NCI-H345 treated with DMSO at 0.1 percent for 48 hours (cell line): ENCODE measurements around the gene HIPK3.
"Not testable (repeated sequence)": the region's sequence is repeated elsewhere in the genome, so short reads cannot be mapped to it uniquely, and the experiment has no call there.

Source experiments
- DNase-seq: peaks from one replicate; lab custom pipeline; 2025; ENCODE audit not compliant: unreplicated experiment; lab: John Stamatoyannopoulos, UW

The HIPK3 gene

DNA sequence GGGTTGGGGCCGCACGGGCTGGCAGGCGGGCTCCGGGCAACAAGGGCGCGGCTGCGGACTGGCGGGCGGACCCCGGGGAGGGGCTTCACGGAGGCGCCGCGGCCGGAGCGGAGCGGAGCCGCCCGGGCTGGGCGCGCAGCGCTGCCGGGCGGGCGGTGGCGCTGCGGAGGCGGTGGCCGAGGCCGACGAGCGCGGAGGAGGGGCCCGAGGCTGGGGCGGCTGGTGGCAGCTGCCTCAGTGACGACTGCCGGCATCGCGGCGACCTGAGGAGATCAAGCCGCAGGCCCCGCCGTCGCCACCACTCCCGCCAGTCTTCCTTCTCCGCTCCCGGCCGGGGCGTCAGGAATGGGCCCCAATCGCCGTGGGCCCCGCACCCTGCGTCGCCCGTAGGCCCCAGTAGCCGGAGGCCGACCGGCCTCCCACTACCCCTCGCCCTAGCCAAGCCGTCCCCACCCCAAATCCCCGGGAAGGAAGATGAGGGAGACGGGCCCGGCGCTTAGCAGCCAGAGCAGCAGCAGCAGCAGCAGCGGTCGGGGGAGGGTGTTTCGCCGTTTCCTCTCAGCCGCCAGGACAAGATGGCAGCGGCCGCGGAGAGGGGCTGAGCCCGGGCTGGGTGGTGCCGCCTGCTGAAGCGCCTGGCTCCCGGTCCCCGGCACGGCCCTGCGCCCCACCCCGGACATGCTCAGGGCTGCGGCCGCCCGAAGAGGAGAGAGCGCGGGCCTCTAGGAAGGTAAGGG is at the start of gene HIPK3:
Gene HIPK3 (plus strand): TSS at position 222 of the 737 bp plus-strand sequence.
- peak; percentile 53 for DNase-seq

- no peak for DNase-seq
Observed at GRCh38 chr11:33207408-33207985, 49.7 kb upstream of the HIPK3 start.

DNA sequence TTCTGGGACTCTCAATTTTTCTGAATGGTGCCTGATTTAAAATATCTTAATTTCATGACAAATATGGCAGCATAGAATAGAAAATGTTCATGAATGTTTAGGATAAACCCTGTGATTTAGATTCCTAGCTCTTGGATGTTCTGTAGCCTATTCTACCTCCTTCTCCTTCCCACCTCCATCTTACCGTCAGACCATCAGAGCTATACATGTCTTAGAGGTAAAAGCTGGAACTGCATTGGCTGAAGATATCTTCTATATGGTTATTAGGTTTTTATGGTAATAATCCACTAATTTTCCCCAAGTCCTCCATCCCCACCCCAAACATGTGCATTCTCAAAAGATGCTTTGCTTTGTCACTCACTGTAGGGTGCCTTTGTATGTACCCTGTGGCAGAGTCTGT is 49.0 kb upstream of the HIPK3 start:
- no peak for DNase-seq

- no peak for DNase-seq
Observed at GRCh38 chr11:33211153-33211552, 46.0 kb upstream of the HIPK3 start.

DNA sequence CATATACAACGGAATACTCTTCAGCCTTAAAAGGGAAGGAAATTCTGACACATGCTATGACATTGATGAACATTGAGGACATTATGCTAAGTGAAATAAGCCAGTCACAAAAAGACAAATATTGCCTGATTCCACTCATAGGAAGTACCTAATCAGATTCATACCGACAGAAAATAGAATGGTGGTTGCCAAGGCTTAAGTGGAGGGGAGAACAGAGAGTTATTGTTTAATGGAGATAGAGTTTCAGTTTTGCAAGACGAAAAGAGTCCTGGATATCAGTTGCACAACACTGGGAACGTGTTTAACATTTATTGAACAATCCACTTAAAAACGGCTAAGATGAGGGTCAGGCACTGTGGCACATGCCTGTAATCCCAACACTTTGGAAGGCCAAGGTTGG is 45.6 kb upstream of the HIPK3 start:
- no peak for DNase-seq

GRCh38 chr11:33214187-33214586 is 43.0 kb upstream of the HIPK3 start:
- no peak for DNase-seq

DNA sequence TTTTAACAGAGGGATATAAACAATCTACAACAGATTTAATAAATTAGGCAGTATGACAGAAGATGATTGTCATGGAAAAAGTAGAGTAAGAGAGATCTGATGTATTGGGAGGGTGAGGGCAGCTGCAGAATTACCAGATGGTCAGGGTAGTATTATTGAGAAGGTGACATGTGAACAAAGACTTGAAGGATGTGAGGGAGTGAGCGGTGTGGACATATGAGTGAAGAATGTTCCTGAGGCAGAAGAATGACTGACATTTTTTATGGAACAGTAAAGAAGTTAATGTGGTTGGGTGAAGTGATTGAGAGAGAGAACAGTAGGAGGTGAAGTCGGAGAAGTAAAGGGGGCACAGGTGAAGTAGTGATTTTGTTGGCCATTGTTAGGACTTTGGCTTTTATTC is 42.4 kb upstream of the HIPK3 start:
- no peak for DNase-seq

- DNase-seq = not testable (repeated sequence)
Observed at GRCh38 chr11:33216676-33217075, 40.5 kb upstream of the HIPK3 start.

- DNase-seq = no peak
Observed at GRCh38 chr11:33222052-33222750, 35.0 kb upstream of the HIPK3 start.

DNA sequence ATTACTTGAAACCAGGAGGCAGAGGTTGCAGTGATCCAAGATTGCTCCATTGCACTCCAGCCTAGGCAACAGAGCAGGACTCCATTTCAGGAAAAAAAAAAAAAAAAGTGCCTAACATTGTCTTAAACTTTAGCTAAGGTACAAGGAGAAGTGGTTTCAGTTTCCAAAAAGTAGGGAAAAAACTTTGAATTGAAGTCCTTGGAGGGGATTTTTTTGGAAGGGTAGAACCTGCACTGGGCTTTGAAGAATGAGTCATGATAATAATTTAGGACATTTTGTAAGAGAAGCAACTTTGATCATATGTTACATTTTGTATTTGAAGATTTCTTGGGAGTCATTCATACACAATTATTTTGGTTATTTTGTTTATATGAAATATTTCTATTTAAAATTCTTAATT is 31.8 kb upstream of the HIPK3 start:
- DNase-seq = no peak

GRCh38 chr11:33227578-33228261 is 29.5 kb upstream of the HIPK3 start:
- DNase-seq = no peak

GRCh38 chr11:33234397-33235190 is 22.6 kb upstream of the HIPK3 start:
- no peak for DNase-seq

DNA sequence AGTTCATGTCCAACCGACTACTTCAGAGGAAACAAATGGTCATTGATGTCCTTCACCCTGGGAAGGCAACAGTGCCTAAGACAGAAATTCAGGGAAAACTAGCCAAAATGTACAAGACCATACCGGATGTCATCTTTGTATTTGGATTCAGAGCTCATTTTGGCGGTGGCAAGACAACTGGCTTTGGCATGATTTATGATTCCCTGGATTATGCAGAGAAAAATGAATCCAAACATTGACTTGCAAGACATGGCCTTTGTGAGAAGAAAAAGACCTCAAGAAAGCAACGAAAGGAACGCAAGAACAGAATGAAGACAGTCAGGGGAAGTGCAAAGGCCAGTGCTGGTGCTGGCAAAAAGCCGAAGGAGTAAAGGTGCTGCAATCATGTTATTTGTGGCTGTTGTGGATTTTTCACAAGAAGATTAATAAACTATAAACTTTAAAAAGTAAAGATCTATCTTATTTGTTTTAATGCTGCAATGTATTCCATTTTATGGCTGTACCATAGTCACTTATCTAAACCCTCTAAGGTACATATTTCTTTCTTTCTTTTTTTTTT is 20.1 kb upstream of the HIPK3 start:
- DNase-seq = no peak

DNA sequence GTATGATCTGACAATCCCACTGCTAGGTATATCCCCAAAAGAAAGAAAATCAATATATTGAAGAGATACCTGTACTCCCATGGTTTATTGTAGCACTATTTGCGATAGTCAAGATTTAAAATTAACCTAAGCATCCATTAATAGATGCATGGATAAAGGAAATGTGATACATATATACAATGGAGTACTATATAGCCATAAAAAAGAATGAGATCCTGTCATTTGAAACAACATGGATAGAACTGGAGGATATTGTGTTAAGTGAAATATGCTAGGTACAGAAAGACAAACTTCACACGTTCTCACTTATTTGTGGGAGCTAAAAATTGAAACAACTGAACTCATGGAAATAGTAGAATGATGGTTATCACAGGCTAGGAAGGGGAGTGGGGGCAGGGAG is 14.6 kb upstream of the HIPK3 start:
- DNase-seq = no peak

GRCh38 chr11:33243654-33244053 is 13.5 kb upstream of the HIPK3 start:
- DNase-seq = not testable (repeated sequence)

GRCh38 chr11:33248416-33248971 is 8.7 kb upstream of the HIPK3 start:
- no peak for DNase-seq

DNA sequence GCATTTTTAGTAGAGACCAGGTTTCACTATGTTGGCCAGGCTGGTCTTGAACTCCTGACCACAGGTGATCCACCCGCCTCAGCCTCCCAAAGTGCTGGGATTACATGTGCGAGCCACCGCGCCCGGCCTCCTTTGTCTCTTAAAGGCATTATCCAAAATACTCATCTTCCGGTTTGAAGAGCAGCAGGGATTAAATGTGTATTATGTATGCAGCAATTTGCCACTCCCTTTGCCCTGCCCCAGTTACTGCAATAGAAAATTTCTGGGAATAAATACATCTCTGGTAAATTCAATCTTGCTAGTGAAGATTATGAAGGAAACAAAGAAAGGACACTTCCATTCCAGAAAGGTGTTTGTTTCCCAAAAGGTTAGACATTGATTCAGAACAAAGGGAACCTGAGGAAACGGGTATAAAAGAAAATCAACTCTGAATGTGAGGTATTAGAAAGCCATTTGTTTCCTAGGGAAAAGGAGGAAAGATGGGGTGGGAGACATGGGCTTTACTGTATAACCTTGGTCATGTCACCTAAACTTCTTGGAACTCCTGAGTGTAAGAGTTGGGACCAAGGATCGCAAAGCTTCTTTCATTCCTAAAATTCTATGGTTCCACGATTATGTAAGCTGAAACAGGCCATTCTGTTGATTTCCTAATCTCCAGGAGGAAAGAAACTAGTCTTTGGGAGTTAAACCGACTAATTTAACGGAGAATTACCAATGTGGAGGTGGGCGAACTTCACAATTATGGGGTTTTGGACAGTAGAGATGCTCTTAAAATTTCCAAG is 959 bp upstream of the HIPK3 start:
- DNase-seq = no peak

DNA sequence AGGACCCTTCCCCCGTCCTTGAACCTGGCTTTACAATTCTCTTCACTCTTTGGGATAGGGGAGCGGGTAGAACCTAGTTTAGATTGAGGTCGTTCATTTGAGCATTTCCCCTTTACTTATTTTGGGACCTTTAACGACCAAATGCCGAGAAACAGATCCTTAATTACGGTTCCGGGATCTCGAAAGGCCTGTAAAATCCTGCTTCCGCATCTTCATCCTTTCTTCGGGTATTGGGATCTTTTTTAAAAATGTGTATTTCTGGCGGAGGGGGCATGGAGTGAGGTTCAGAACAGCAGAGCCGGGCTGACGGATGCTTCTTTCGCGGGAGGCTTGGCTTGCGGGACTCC is 395 bp upstream of the HIPK3 start:
- DNase-seq = no peak

GRCh38 chr11:33257897-33258630 is 883 bp downstream of the HIPK3 start:
- DNase-seq = peak; percentile 54
